ENCODE data around the gene CCDC110.

Gene CCDC110

DNA sequence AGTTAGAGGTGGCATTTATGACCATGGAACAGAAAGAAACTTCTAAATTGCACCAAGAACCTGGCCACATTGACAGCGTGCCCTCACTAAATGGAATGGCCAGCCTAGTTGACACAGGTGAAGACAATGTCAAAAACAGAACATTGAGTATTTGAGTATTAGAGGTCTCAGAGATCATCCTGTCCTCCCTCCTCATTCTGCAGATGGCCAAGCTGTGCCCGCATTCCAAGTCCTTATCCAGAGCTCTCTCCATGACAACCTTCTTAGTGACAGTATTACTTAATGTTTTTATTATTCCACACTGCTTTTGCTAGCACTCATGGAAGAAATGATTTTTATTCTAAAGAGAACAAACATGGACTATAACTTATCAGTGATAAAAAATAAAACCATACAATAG lies 9.9 kb upstream of the CCDC110 start:
- H3K27me3 ChIP-seq (ENCODE audit: insufficient read depth, low read depth), result no peaks in the 10 kb centered on the region
- H3K9ac ChIP-seq, result peak overlapping the region; percentile 45; the same call in 1 of the 2 replicates
- H3K4me2 ChIP-seq, result peak overlapping the region; percentile 98
- no peaks in the 10 kb centered on the region for H4K20me1 ChIP-seq (ENCODE audit: insufficient read depth)
- H2AFZ ChIP-seq (ENCODE audit: low read depth), result peak overlapping the region; percentile 47; the same call in 1 of the 2 replicates
- peaks cover 69% of the 10 kb centered on the region for H3K4me1 ChIP-seq (ENCODE audit: low read depth, poor library complexity, severe bottlenecking)
- H3K4me3 ChIP-seq (IDR thresholded peaks at IDR 0.05; ENCODE audit: insufficient read depth, low read depth, low read length), result no peak overlapping the region
- H3K36me3 ChIP-seq (ENCODE audit: insufficient read depth), result no peaks in the 10 kb centered on the region
- H3K27ac ChIP-seq, result peak overlapping the region; percentile 60
- no peaks in the 10 kb centered on the region for H3K79me2 ChIP-seq (ENCODE audit: insufficient read depth, low read depth)
- TF ChIP-seq, protein P1, sequence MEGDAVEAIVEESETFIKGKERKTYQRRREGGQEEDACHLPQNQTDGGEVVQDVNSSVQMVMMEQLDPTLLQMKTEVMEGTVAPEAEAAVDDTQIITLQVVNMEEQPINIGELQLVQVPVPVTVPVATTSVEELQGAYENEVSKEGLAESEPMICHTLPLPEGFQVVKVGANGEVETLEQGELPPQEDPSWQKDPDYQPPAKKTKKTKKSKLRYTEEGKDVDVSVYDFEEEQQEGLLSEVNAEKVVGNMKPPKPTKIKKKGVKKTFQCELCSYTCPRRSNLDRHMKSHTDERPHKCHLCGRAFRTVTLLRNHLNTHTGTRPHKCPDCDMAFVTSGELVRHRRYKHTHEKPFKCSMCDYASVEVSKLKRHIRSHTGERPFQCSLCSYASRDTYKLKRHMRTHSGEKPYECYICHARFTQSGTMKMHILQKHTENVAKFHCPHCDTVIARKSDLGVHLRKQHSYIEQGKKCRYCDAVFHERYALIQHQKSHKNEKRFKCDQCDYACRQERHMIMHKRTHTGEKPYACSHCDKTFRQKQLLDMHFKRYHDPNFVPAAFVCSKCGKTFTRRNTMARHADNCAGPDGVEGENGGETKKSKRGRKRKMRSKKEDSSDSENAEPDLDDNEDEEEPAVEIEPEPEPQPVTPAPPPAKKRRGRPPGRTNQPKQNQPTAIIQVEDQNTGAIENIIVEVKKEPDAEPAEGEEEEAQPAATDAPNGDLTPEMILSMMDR (conservative IDR thresholded peaks at IDR 0.05; ENCODE audit: low read depth, low read length), result no peak

DNA sequence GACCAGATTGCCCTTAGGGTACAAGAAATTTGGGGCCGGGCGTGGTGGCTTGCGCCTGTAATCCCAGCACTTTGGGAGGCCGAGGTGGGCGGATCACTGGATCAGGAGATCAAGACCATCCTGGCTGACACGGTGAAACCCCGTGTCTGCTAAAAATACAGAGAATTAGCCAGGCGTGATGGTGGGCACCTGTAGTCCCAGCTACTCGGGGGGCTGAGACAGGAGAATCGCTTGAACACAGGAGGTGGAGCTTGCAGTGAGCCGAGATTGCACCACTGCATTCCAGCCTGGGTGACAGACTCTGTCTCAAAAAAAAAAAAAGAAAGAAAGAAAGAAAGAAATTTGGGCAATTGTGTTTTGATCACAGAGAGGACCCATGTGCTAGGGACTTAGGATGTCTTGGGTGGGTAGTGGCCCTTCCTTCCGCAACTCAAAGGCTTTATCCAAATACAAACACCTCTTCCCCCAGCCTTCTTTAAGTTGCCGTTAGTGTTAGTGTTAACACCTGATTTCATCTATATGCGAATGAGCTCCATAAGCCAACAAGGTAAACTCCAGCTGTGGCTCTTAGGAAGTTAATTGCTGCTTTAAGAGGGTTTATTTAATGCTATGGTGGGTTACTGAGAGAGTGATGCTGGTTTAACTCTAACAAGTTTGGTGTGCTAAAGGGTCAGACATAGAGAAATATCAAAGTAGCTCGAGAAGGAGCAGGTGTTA lies 8.6 kb upstream of the CCDC110 start:
- H3K4me1 ChIP-seq (ENCODE audit: low read depth, poor library complexity, severe bottlenecking), result peaks cover 68% of the 10 kb centered on the region
- H3K36me3 ChIP-seq (ENCODE audit: insufficient read depth), result no peaks in the 10 kb centered on the region
- H3K27ac ChIP-seq, result peak overlapping the region; percentile 60
- peak overlapping the region; percentile 45 for H3K9ac ChIP-seq
- TF ChIP-seq, protein P1 (conservative IDR thresholded peaks at IDR 0.05; ENCODE audit: low read depth, low read length), result no peak
- H4K20me1 ChIP-seq (ENCODE audit: insufficient read depth), result no peaks in the 10 kb centered on the region
- no peaks in the 10 kb centered on the region for H3K79me2 ChIP-seq (ENCODE audit: insufficient read depth, low read depth)
- H3K4me2 ChIP-seq, result peak overlapping the region; percentile 98
- no peak overlapping the region for H3K4me3 ChIP-seq (IDR thresholded peaks at IDR 0.05; ENCODE audit: insufficient read depth, low read depth, low read length)
- H2AFZ ChIP-seq (ENCODE audit: low read depth), result peak overlapping the region; percentile 47; the same call in 1 of the 2 replicates
- H3K27me3 ChIP-seq (ENCODE audit: insufficient read depth, low read depth), result no peaks in the 10 kb centered on the region

DNA sequence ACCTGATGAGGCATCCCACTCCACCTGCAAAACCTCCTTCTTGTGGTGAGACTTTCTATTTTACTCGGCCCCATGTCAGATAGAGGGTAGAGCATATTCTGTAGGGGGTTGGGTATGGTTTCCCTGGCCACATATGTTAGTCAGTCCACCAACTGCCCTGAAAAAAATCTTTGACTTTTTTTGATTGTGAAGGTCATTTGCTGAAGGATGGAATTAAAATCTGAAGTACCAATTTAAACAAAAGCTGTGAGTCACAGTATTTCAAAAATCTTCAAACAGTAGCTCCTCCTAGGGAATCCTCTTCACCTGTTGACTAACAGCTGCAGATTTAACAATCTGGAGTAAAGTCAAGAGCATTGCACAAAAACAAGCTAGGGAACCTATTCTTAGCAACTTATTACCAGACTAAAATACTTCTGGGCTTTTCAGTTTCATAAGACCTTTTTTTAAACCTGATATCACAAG lies 8.0 kb upstream of the CCDC110 start:
- Histone ChIP-seq H3K4me1 (ENCODE audit: low read depth, poor library complexity, severe bottlenecking) (peaks cover 66% of the 10 kb centered on the region), H3K27ac (peak overlapping the region; percentile 60), H3K4me3 (IDR thresholded peaks at IDR 0.05; ENCODE audit: insufficient read depth, low read depth, low read length) (no peak overlapping the region), H3K27me3 (ENCODE audit: insufficient read depth, low read depth) (no peaks in the 10 kb centered on the region), H3K79me2 (ENCODE audit: insufficient read depth, low read depth) (no peaks in the 10 kb centered on the region), H3K36me3 (ENCODE audit: insufficient read depth) (no peaks in the 10 kb centered on the region), H3K4me2 (peak overlapping the region; percentile 98), H2AFZ (ENCODE audit: low read depth) (peak overlapping the region; percentile 47; the same call in 1 of the 2 replicates), H4K20me1 (ENCODE audit: insufficient read depth) (no peaks in the 10 kb centered on the region), H3K9ac (peak overlapping the region; percentile 12; the same call in 1 of the 2 replicates)
- TF ChIP-seq, protein P1 (conservative IDR thresholded peaks at IDR 0.05; ENCODE audit: low read depth, low read length), result no peak

DNA sequence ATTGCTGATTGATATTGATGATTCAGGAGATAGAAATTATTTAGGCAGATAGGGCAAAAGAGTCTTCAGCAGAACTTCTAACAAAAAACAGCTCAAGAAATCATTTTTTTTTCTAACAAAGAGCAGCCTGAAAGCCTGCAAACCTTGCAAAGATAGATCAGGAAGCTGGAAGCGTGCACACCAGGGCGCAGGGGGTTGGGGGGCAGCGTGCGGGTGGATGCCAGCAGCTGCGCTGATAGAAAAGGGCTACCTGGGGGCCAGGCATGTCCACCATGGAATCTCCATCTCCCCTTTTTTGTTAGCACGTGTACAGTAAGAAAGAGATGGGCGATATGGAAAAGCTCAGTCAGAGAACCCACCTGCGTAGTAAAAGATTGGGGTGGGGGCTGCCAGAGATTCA lies 1.7 kb upstream of the CCDC110 start:
- H3K27me3 ChIP-seq (ENCODE audit: insufficient read depth, low read depth), result no peaks in the 10 kb centered on the region
- H4K20me1 ChIP-seq (ENCODE audit: insufficient read depth), result no peaks in the 10 kb centered on the region
- peaks cover 35% of the 10 kb centered on the region for H3K4me1 ChIP-seq (ENCODE audit: low read depth, poor library complexity, severe bottlenecking)
- no peak overlapping the region for H2AFZ ChIP-seq (ENCODE audit: low read depth)
- TF ChIP-seq, protein P1 (conservative IDR thresholded peaks at IDR 0.05; ENCODE audit: low read depth, low read length), result no peak
- no peak overlapping the region for H3K4me2 ChIP-seq
- H3K27ac ChIP-seq, result no peak overlapping the region
- no peaks in the 10 kb centered on the region for H3K36me3 ChIP-seq (ENCODE audit: insufficient read depth)
- no peaks in the 10 kb centered on the region for H3K79me2 ChIP-seq (ENCODE audit: insufficient read depth, low read depth)
- no peak overlapping the region for H3K4me3 ChIP-seq (IDR thresholded peaks at IDR 0.05; ENCODE audit: insufficient read depth, low read depth, low read length)
- H3K9ac ChIP-seq, result no peak overlapping the region
